ENCODE data around the gene DHX29. TPM values are rescaled to one million over a fixed set of nuclear protein-coding genes. Genes with fewer than 3 reads are reported as not detected.

Gene DHX29
- total RNA-seq, 1 donor from 2014 or later: 21.6 TPM

GRCh38 chr5:55234121-55234700 is 73.3 kb downstream of the DHX29 start:
- peak overlapping the region; percentile 71 for H3K4me3 ChIP-seq (ENCODE audit: low read depth, low read length)
- no peak for DNase-seq (ENCODE audit: low read depth)
- no peaks in the 10 kb centered on the region for H3K36me3 ChIP-seq (ENCODE audit: control insufficient read depth, insufficient read depth, low read length)
- peaks cover 19% of the 10 kb centered on the region for H3K27me3 ChIP-seq (ENCODE audit: control insufficient read depth, insufficient read depth, low read length)
- TF ChIP-seq, protein P1, sequence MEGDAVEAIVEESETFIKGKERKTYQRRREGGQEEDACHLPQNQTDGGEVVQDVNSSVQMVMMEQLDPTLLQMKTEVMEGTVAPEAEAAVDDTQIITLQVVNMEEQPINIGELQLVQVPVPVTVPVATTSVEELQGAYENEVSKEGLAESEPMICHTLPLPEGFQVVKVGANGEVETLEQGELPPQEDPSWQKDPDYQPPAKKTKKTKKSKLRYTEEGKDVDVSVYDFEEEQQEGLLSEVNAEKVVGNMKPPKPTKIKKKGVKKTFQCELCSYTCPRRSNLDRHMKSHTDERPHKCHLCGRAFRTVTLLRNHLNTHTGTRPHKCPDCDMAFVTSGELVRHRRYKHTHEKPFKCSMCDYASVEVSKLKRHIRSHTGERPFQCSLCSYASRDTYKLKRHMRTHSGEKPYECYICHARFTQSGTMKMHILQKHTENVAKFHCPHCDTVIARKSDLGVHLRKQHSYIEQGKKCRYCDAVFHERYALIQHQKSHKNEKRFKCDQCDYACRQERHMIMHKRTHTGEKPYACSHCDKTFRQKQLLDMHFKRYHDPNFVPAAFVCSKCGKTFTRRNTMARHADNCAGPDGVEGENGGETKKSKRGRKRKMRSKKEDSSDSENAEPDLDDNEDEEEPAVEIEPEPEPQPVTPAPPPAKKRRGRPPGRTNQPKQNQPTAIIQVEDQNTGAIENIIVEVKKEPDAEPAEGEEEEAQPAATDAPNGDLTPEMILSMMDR (IDR thresholded peaks at IDR 0.05; ENCODE audit: insufficient read depth, low read length, poor library complexity, severe bottlenecking): no peak

- TF ChIP-seq, protein P1 (IDR thresholded peaks at IDR 0.05; ENCODE audit: insufficient read depth, low read length, poor library complexity, severe bottlenecking): no peak
- H3K4me3 ChIP-seq (ENCODE audit: low read depth, low read length): peak within 1 kb of the TSS; percentile 71
- H3K36me3 ChIP-seq (ENCODE audit: control insufficient read depth, insufficient read depth, low read length): no peaks in the 10 kb centered on the region
- H3K27me3 ChIP-seq (ENCODE audit: control insufficient read depth, insufficient read depth, low read length): peaks cover 21% of the 10 kb centered on the region
- no peak for DNase-seq (ENCODE audit: low read depth)
Observed at GRCh38 chr5:55232985-55233928, 74.2 kb downstream of the DHX29 start, which contains the start of gene CCNO. CCNO (minus strand) TSS chr5:55233608; CDS start chr5:55233523, 85 bp downstream.

- peak overlapping the region; percentile 71 for H3K4me3 ChIP-seq (ENCODE audit: low read depth, low read length)
- DNase-seq (ENCODE audit: low read depth): no peak
- H3K27me3 ChIP-seq (ENCODE audit: control insufficient read depth, insufficient read depth, low read length): peaks cover 29% of the 10 kb centered on the region
- TF ChIP-seq, protein P1 (IDR thresholded peaks at IDR 0.05; ENCODE audit: insufficient read depth, low read length, poor library complexity, severe bottlenecking): no peak
- H3K36me3 ChIP-seq (ENCODE audit: control insufficient read depth, insufficient read depth, low read length): no peaks in the 10 kb centered on the region
Observed at GRCh38 chr5:55232271-55232984, 75.1 kb downstream of the DHX29 start.

DNA sequence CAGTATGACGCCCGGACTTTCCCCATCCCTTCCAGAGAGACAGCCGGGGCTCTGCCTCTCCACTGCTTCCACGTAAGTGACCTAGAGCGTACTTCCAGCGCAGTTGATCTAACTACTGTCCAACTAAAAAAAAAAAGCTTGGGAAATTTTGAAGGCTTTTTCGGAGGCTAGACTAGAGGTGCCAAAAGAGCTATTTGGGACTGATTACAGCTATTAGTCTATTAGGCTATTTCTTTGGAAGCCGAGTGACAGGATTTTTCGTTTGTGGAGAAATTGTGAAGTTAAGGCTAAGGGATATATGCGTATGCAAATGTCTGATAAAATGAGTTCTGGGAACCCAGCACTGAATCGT is 75.6 kb downstream of the DHX29 start:
- Histone ChIP-seq H3K36me3 (ENCODE audit: control insufficient read depth, insufficient read depth, low read length) (no peaks in the 10 kb centered on the region), H3K27me3 (ENCODE audit: control insufficient read depth, insufficient read depth, low read length) (peaks cover 33% of the 10 kb centered on the region), H3K4me3 (ENCODE audit: low read depth, low read length) (peak overlapping the region; percentile 71)
- no peak for DNase-seq (ENCODE audit: low read depth)
- TF ChIP-seq, protein P1 (IDR thresholded peaks at IDR 0.05; ENCODE audit: insufficient read depth, low read length, poor library complexity, severe bottlenecking): no peak

DNA sequence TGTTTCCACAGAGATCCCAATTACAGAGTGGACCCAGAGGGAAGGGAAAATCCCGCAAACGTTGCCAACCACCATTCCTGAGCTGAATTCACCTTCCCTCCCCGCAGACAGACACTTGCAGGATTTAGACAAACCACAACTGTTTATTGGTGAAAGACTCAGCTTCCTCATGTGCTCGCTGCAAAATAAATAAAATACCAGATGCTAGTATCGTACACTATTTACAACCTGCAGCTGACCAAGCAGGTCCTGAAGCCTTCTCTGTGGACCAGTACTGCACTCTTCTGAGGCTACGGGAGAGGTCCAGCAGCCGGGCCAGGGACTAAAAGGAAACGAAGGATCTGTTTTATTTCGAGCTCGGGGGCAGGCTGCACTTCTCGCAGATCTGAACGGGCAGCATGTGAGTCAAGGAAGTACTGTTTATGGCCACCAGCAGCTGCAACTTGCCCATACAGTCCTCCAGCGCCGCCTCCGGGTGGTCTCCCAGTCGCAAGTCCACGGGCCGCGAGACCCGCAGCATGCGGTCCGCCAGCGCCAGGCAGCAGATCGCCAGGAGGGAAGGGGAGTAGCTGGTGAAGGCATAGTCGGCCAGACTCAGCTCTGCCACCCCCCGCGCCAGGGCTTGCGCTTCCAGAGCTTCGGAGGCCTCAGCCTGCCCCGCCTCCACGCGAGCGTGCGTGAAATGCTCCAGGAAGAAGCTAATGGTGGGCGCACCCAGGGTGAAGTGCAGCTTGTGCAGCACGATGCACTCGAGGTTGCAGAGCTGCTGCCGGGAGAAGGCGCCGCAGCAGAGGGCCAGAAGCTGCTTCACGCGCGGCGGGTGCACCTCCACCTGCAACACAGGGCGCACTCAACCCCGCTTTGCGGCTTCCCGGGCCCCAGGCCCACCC is 76.2 kb downstream of the DHX29 start:
- TF ChIP-seq, protein P1 (IDR thresholded peaks at IDR 0.05; ENCODE audit: insufficient read depth, low read length, poor library complexity, severe bottlenecking): no peak
- no peak for DNase-seq (ENCODE audit: low read depth)
- Histone ChIP-seq H3K4me3 (ENCODE audit: low read depth, low read length) (peak overlapping the region; percentile 71), H3K36me3 (ENCODE audit: control insufficient read depth, insufficient read depth, low read length) (no peaks in the 10 kb centered on the region), H3K27me3 (ENCODE audit: control insufficient read depth, insufficient read depth, low read length) (peaks cover 39% of the 10 kb centered on the region)
